ENCODE measurements around the gene CRIP1. TPM values are rescaled to one million over a fixed set of nuclear protein-coding genes. Genes with fewer than 3 reads are reported as not detected.

CRIP1 gene
- polyA plus RNA-seq, 2 of the 4 experiments (the other 2 are of a cell fraction) = 280 to 999 TPM

GRCh38 chr14:105481886-105482457, 4.7 kb upstream of the CRIP1 start (continued):
- TF ChIP-seq, protein P1, sequence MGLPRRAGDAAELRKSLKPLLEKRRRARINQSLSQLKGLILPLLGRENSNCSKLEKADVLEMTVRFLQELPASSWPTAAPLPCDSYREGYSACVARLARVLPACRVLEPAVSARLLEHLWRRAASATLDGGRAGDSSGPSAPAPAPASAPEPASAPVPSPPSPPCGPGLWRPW (IDR thresholded peaks at IDR 0.05) = no peak
- no peak for TF ChIP-seq CBX8 (IDR thresholded peaks at IDR 0.05)
- TF ChIP-seq RFX5 (IDR thresholded peaks at IDR 0.05) = no peak
- no peak for TF ChIP-seq RARB (CRISPR knock-in tag; IDR thresholded peaks at IDR 0.05)
- TF ChIP-seq JUNB (IDR thresholded peaks at IDR 0.05) = no peak
- TF ChIP-seq CHD4 (IDR thresholded peaks at IDR 0.05; ENCODE audit: borderline replicate concordance) = no peak
- peak in 1 of 2 experiments; percentile 11; a peak in 1 of 5 replicates for TF ChIP-seq JUN (IDR thresholded peaks at IDR 0.05)
- no peak for TF ChIP-seq EHF (CRISPR knock-in tag; IDR thresholded peaks at IDR 0.05)
- no peak for TF ChIP-seq PHF8 (IDR thresholded peaks at IDR 0.05; ENCODE audit: borderline replicate concordance, low read depth)
- TF ChIP-seq TFCP2L1 (CRISPR knock-in tag; IDR thresholded peaks at IDR 0.05) = no peak; the same call in 1 of the 2 replicates
- TF ChIP-seq FOXS1 (CRISPR knock-in tag; IDR thresholded peaks at IDR 0.05) = no peak
- TF ChIP-seq GATA3 (IDR thresholded peaks at IDR 0.05; ENCODE audit: borderline replicate concordance) = no peak
- TF ChIP-seq BHLHE40 (IDR thresholded peaks at IDR 0.05; ENCODE audit: low read depth, low read length) = no peak
- TF ChIP-seq FOSL2 (IDR thresholded peaks at IDR 0.05) = no peak
- TF ChIP-seq FOSL2 (CRISPR knock-in tag; IDR thresholded peaks at IDR 0.05) = peak; percentile 40; the same call in 1 of the 2 replicates
- TF ChIP-seq FOSB (CRISPR knock-in tag; IDR thresholded peaks at IDR 0.05) = no peak

- WGBS (ENCODE audit: missing lambda C conversion rate) = 68% methylated on average over 10 of the region's 18 CpGs
- H3K4me3 ChIP-seq = no peak overlapping the region
- H3K27ac ChIP-seq = peak overlapping the region; percentile 99 to 100
- FAIRE-seq = no peak
- no peak for DNase-seq (ENCODE audit: low read depth in 1 of 2, low spot score in 1 of 2)
- H3K4me2 ChIP-seq = peak overlapping the region; percentile 99
- no peak for ATAC-seq
- no peaks in the 10 kb centered on the region for H3K9me3 ChIP-seq
- peaks cover 85% of the 10 kb centered on the region for H3K4me1 ChIP-seq
- TF ChIP-seq, protein P2, sequence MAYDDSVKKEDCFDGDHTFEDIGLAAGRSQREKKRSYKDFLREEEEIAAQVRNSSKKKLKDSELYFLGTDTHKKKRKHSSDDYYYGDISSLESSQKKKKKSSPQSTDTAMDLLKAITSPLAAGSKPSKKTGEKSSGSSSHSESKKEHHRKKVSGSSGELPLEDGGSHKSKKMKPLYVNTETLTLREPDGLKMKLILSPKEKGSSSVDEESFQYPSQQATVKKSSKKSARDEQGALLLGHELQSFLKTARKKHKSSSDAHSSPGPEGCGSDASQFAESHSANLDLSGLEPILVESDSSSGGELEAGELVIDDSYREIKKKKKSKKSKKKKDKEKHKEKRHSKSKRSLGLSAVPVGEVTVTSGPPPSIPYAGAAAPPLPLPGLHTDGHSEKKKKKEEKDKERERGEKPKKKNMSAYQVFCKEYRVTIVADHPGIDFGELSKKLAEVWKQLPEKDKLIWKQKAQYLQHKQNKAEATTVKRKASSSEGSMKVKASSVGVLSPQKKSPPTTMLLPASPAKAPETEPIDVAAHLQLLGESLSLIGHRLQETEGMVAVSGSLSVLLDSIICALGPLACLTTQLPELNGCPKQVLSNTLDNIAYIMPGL (CRISPR knock-in tag; IDR thresholded peaks at IDR 0.05; ENCODE audit: borderline replicate concordance) = no peak
- TF ChIP-seq KDM1A (IDR thresholded peaks at IDR 0.05; ENCODE audit: low read depth) (no peak), JUN (IDR thresholded peaks at IDR 0.05) (no peak), HOXB13 (CRISPR knock-in tag; IDR thresholded peaks at IDR 0.05; ENCODE audit: low read depth) (0 out of 2 replicates have a peak, but pooled peaks have one; percentile 11), ZNF302 (CRISPR knock-in tag; IDR thresholded peaks at IDR 0.05) (no peak), RFX5 (IDR thresholded peaks at IDR 0.05) (no peak)
- ChIA-PET POLR2A (interaction anchor here (0.5 to 2.7 kb wide), 6 partner anchors 7 to 86 kb away, joined by 3 to 81 read pairs (median 4); no protein-coding TSS in a partner anchor), CTCF (interaction anchor here (0.7 to 8.1 kb wide), 17 partner anchors 7 to 112 kb away, joined by 3 to 132 read pairs (median 17); partner anchors contain the start of gene TEDC1)
These were observed 4.1 kb upstream of the CRIP1 start for GRCh38 chr14:105482486-105483110.

DNA sequence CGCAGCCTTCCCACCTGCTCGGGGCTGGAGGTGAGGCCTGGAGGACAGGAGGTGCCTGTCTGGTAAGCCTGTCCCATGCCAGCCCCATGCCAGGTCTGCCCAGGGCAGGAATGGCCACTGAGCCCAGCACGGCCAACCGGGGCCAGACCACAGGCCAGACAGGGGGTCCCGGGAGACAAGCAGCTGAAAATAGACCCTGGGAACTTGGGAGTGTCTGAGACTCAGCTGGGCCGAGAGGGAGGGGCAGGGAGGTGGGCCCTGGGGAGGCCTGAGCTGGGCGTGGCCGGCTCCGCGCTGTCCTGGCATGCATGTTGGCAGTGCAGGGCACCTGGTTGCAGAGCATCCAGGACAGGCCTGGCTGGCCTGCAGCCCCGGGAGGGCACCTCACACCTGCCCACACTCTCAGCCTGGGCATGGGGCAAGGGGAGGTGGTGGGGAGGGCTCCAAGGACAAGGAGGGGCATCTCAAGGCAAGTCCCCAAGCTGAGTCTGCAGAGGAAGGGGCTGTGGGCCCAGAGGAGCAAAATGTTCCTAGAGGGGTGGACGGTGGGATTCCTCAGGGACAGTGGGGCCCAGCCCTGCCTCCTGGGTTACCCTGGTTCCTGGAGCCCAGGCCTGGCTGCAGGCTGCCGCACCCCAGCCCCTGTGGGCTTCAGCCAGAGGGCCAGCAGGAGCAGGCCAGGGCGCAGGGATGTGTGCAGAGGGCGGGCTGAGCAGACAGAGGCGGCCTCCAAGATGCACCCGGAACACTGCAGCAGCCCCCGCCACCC, 3.2 kb upstream of the CRIP1 start:
- DNase-seq (ENCODE audit: low read depth in 1 of 2, low spot score in 1 of 2) = peak in 1 of 2 experiments; percentile 60
- Histone ChIP-seq H3K4me2 (peak overlapping the region; percentile 99), H3K9me3 (no peaks in the 10 kb centered on the region), H3K4me3 (no peak overlapping the region), H3K27ac (peak overlapping the region; percentile 99 to 100), H3K4me1 (peaks cover 84% of the 10 kb centered on the region)
- ChIA-PET POLR2A (no interaction called here), CTCF (interaction anchor here (1.0 to 4.7 kb wide), 4 partner anchors 13 to 45 kb away, joined by 3 to 107 read pairs (median 27); no protein-coding TSS in a partner anchor)
- WGBS (ENCODE audit: missing lambda C conversion rate) = 54% methylated on average over 10 of the region's 18 CpGs
- no peak for FAIRE-seq
- TF ChIP-seq GATA3 (IDR thresholded peaks at IDR 0.05; ENCODE audit: borderline replicate concordance) = no peak
- no peak for TF ChIP-seq TP53 (CRISPR knock-in tag; IDR thresholded peaks at IDR 0.05)
- TF ChIP-seq RCOR1 (IDR thresholded peaks at IDR 0.05; ENCODE audit: low read depth, low read length) = no peak
- no peak for TF ChIP-seq ATOH8 (CRISPR knock-in tag; IDR thresholded peaks at IDR 0.05; ENCODE audit: low read depth)
- TF ChIP-seq EP300 (IDR thresholded peaks at IDR 0.05) = no peak
- no peak for TF ChIP-seq HEYL (CRISPR knock-in tag; IDR thresholded peaks at IDR 0.05)
- TF ChIP-seq POLR2A (IDR thresholded peaks at IDR 0.05; ENCODE audit: low read length) = no peak
- TF ChIP-seq ZFP36 (IDR thresholded peaks at IDR 0.05; ENCODE audit: borderline replicate concordance, partially characterized antibody) = no peak
- no peak for TF ChIP-seq ESRRA (IDR thresholded peaks at IDR 0.05; ENCODE audit: borderline replicate concordance, low read length)
- no peak for TF ChIP-seq CBX8 (IDR thresholded peaks at IDR 0.05)
- no peak for ATAC-seq
